K562 (cell line): Measurements from ENCODE around the gene GPATCH2L. TPM values are rescaled to one million over a fixed set of nuclear protein-coding genes. Genes with fewer than 3 reads are reported as not detected.

Source experiments
- BCOR ChIP-seq: fragments of 450-650 bp; IDR thresholded peaks from 2 replicates; pipeline ENCODE4 v1.6.1; 2016
- CBX3 ChIP-seq, 2 experiments: IDR thresholded peaks; 1 replicate in 1 of 2; 2 replicates in 1 of 2; pipeline ENCODE4 v1.6.1; 2012; ENCODE audit warnings: inconsistent platforms in 2 of 2, low read length in 2 of 2, borderline replicate concordance in 1 of 2, control low read depth in 1 of 2
- CHAMP1 ChIP-seq: fragments of 450-650 bp; IDR thresholded peaks from 2 replicates; pipeline ENCODE4 v1.6.1; 2016; ENCODE audit warnings: mild to moderate bottlenecking
- E2F3 ChIP-seq: fragments of 250-450 bp; sonication (Bioruptor Pico); IDR thresholded peaks from 2 replicates; pipeline ENCODE4 v1.4.0; 2020; ENCODE audit warnings: mild to moderate bottlenecking
- ELK3 ChIP-seq: fragments of 450-650 bp; formaldehyde crosslinking; IDR thresholded peaks from 2 replicates; pipeline ENCODE4 v1.4.0; 2020; ENCODE audit warnings: mild to moderate bottlenecking
- GTF2E2 ChIP-seq: fragments of 200-800 bp; sonication (Bioruptor generic); IDR thresholded peaks from 2 replicates; pipeline ENCODE4 v1.6.1; 2016; ENCODE audit warnings: missing genetic modification characterization, missing compliant biosample characterization
- HMGN3 ChIP-seq: IDR thresholded peaks from 2 replicates; pipeline ENCODE4 v1.6.1; 2011; ENCODE audit warnings: borderline replicate concordance, low read depth, mild to moderate bottlenecking, mixed read lengths, low read length; ENCODE audit not compliant: insufficient read length; ENCODE audit errors: extremely low read depth
- KDM1A ChIP-seq, 2 experiments: fragments of 450-650 bp; IDR thresholded peaks; 2 replicates each; pipeline ENCODE4 v1.6.1; 2016; ENCODE audit warnings: mild to moderate bottlenecking in 2 of 2
- MAZ ChIP-seq, 2 experiments: fragments of 450-650 bp in 1 of 2; sonication (generic) in 1 of 2; formaldehyde crosslinking; IDR thresholded peaks in 1 of 2; conservative IDR thresholded peaks in 1 of 2; 2 replicates each; pipeline versions ENCODE4 v1.4.0 to v1.5.0; 2020; ENCODE audit warnings: mild to moderate bottlenecking in 1 of 2, missing genetic modification reagents in 1 of 2
- NCOA4 ChIP-seq: fragments of 450-650 bp; IDR thresholded peaks from 2 replicates; pipeline ENCODE4 v1.6.1; 2018; ENCODE audit warnings: mild to moderate bottlenecking; ENCODE audit not compliant: partially characterized antibody
- OTX1 ChIP-seq: fragments of 450-650 bp; formaldehyde crosslinking; IDR thresholded peaks from 2 replicates; pipeline ENCODE4 v1.4.0; 2022; ENCODE audit warnings: mild to moderate bottlenecking
- PHF20 ChIP-seq: fragments of 450-650 bp; IDR thresholded peaks from 2 replicates; pipeline ENCODE4 v1.6.1; 2018; ENCODE audit not compliant: partially characterized antibody
- RNF2 ChIP-seq: sonication (generic); IDR thresholded peaks from 2 replicates; pipeline ENCODE4 v1.6.1; 2016
- SLC30A9 ChIP-seq: fragments of 250-450 bp; sonication (Bioruptor Pico); IDR thresholded peaks from 2 replicates; pipeline ENCODE4 v1.8.0; 2022; ENCODE audit warnings: mild to moderate bottlenecking, moderate library complexity
- SMARCE1 ChIP-seq: fragments of 450-650 bp; IDR thresholded peaks from 2 replicates; pipeline ENCODE4 v1.7.1; 2016; ENCODE audit warnings: mild to moderate bottlenecking
- TAF15 ChIP-seq: fragments of 200-400 bp; formaldehyde crosslinking; IDR thresholded peaks from 2 replicates; pipeline ENCODE4 v1.6.1; 2017; ENCODE audit warnings: mild to moderate bottlenecking, low read depth, low read length, moderate library complexity
- TBL1XR1 ChIP-seq, 2 experiments: IDR thresholded peaks; 2 replicates each; pipeline ENCODE4 v1.6.1; 2012; ENCODE audit warnings: improper control_type of control experiment in 2 of 2, low read length in 2 of 2, mild to moderate bottlenecking in 1 of 2
- ZFPM2 ChIP-seq: fragments of 250-450 bp; sonication (Bioruptor Pico); IDR thresholded peaks from 2 replicates; pipeline ENCODE4 v1.5.1; 2022; ENCODE audit warnings: mild to moderate bottlenecking
- ZNF444 ChIP-seq: fragments of 250-450 bp; sonication (Bioruptor Pico); IDR thresholded peaks from 2 replicates; pipeline ENCODE4 v1.4.0; 2020; ENCODE audit warnings: mild to moderate bottlenecking, moderate library complexity
- ZNF655 ChIP-seq: fragments of 250-450 bp; sonication (Bioruptor Pico); IDR thresholded peaks from 2 replicates; pipeline ENCODE4 v1.5.0; 2021
- polyA plus RNA-seq, 8 experiments: library from polyadenylated mRNA; depleted of rRNA in 4 of 8; stranded (reverse) in 5 of 8; unstranded in 3 of 8; fragments of >200 nt; fragmentation: Nextera tagmentation in 2 of 8; fragmentation: Illumina TruSeq in 1 of 8; extraction: Ambion mirVana in 2 of 8; extraction: Trizol in 1 of 8; gene quantifications; 2 replicates each; pipeline versions ENCODE4 v1.2.1 to v1.2.3, GENCODE V29; 2011 to 2014; ENCODE audit warnings: inconsistent platforms in 1 of 8, missing spikeins in 1 of 8
- total RNA-seq, 7 experiments: library from RNA; depleted of rRNA in 6 of 7; stranded (reverse); fragments of >200 nt in 6 of 7; fragmentation: Illumina TruSeq in 2 of 7; extraction: Trizol in 2 of 7; gene quantifications; 2 replicates each; pipeline versions ENCODE4 v1.2.1 to v1.2.3, GENCODE V29; 2011 to 2021; ENCODE audit warnings: low replicate concordance in 1 of 7
- TF ChIP-seq, protein P1 (sequence below): fragments of 250-450 bp; sonication (Bioruptor Pico); IDR thresholded peaks from 2 replicates; pipeline ENCODE4 v1.4.0; 2020; ENCODE audit warnings: mild to moderate bottlenecking, moderate library complexity
- TF ChIP-seq, protein P2 (sequence below): sonication (generic); formaldehyde crosslinking; IDR thresholded peaks from 2 replicates; pipeline ENCODE4 v1.8.0; 2023; ENCODE audit warnings: mild to moderate bottlenecking, missing genetic modification reagents

GPATCH2L gene
- total and polyA plus RNA-seq, 9 of the 15 experiments (the other 6 are each of a cell fraction or from before 2014, with no cell fraction given), result 13.1 to 39.6 (median 20.0) TPM

GRCh38 chr14:76259029-76259735 lies 107.5 kb downstream of the GPATCH2L start (continued):
- TF ChIP-seq, protein P1, sequence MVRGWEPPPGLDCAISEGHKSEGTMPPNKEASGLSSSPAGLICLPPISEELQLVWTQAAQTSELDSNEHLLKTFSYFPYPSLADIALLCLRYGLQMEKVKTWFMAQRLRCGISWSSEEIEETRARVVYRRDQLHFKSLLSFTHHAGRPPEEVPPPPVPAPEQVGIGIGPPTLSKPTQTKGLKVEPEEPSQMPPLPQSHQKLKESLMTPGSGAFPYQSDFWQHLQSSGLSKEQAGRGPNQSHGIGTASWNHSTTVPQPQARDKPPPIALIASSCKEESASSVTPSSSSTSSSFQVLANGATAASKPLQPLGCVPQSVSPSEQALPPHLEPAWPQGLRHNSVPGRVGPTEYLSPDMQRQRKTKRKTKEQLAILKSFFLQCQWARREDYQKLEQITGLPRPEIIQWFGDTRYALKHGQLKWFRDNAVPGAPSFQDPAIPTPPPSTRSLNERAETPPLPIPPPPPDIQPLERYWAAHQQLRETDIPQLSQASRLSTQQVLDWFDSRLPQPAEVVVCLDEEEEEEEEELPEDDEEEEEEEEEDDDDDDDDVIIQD (CRISPR knock-in tag), result no peak
- peak; percentile 95 for TF ChIP-seq BCOR
- no peak for TF ChIP-seq ELK3 (CRISPR knock-in tag)
- no peak for TF ChIP-seq CBX3 (IDR thresholded peaks at IDR 0.05; ENCODE audit: borderline replicate concordance in 1 of 2, low read length in 2 of 2)
- peak; percentile 9 to 63 for TF ChIP-seq KDM1A (IDR thresholded peaks at IDR 0.05)
- TF ChIP-seq TBL1XR1 (IDR thresholded peaks at IDR 0.05; ENCODE audit: low read length in 2 of 2), result no peak
- no peak for TF ChIP-seq CHAMP1
- TF ChIP-seq, protein P2, sequence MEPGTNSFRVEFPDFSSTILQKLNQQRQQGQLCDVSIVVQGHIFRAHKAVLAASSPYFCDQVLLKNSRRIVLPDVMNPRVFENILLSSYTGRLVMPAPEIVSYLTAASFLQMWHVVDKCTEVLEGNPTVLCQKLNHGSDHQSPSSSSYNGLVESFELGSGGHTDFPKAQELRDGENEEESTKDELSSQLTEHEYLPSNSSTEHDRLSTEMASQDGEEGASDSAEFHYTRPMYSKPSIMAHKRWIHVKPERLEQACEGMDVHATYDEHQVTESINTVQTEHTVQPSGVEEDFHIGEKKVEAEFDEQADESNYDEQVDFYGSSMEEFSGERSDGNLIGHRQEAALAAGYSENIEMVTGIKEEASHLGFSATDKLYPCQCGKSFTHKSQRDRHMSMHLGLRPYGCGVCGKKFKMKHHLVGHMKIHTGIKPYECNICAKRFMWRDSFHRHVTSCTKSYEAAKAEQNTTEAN, result no peak
- peak; percentile 76 for TF ChIP-seq SMARCE1
- TF ChIP-seq RNF2, result no peak
- TF ChIP-seq TAF15, result no peak
- TF ChIP-seq E2F3, result no peak
- no peak for TF ChIP-seq NCOA4
- TF ChIP-seq HMGN3, result no peak
- no peak for TF ChIP-seq PHF20
- TF ChIP-seq OTX1 (CRISPR knock-in tag), result no peak
- TF ChIP-seq ZNF655 (CRISPR knock-in tag), result no peak
- no peak for TF ChIP-seq ZFPM2
- TF ChIP-seq SLC30A9 (CRISPR knock-in tag), result no peak
- no peak for TF ChIP-seq GTF2E2 (tag)
- no peak for TF ChIP-seq ZNF444
- TF ChIP-seq MAZ (CRISPR knock-in tag; conservative IDR thresholded peaks at IDR 0.05 in 1 of 2, IDR thresholded peaks at IDR 0.05 in 1 of 2), result peak in 1 of 2 experiments; percentile 40; a peak in 1 of 4 replicates
